Measurements from ENCODE around the gene TTLL11. TPM values are rescaled to one million over a fixed set of nuclear protein-coding genes. Genes with fewer than 3 reads are reported as not detected.
"Not testable (repeated sequence)": the region's sequence is repeated elsewhere in the genome, so short reads cannot be mapped to it uniquely, and the experiment has no call there.

TTLL11 gene
- polyA plus RNA-seq, 3 donors: 4.4 to 6.4 (median 6.1) TPM

DNA sequence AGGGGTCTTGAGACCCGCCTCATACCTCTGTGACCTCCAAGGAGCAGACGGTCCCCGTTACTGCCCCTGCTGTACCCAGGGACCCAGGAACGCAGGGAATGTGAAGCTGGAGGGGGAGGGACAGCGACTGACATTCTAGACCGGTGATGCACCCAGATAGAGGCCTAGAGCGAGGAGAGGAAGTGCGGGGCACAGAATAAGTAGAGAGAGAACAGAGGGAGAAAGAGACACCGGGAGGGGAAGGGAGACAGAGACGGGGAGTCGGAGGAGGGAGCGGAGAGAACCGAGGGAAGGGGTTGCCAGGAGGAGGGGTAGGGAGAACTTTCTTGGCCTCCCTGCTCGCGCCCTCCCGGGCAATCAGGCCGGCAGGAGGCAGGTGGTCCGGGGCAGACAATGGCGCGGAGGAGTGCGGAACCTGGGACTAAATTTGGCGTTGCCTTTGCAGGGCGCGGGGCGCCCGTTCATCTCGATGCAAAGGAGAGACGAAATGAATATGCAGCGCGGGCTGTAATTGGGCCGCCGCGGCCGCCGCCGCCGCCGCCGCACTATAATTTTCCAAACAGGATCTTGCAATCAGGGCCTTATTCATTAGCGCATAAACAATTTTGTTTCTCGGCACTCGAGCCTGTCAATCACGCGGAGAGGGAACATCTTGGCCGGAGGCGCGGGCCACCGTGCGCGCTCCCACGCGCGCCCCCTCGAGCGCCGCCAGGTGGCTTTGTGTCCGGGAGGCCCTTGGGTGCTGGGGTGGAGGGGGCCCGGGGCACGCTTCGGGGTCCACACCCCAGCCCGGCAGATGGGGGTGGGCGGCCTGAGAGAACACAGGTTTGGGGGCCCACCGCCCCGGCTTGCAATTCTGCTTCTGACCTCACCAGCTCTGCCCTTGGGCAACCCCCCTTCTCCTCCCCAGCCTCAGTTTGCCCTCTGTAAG, 33.5 kb upstream of the TTLL11 start:
- H3K27ac ChIP-seq (ENCODE audit: low read depth, low read length): no peak overlapping the region

DNA sequence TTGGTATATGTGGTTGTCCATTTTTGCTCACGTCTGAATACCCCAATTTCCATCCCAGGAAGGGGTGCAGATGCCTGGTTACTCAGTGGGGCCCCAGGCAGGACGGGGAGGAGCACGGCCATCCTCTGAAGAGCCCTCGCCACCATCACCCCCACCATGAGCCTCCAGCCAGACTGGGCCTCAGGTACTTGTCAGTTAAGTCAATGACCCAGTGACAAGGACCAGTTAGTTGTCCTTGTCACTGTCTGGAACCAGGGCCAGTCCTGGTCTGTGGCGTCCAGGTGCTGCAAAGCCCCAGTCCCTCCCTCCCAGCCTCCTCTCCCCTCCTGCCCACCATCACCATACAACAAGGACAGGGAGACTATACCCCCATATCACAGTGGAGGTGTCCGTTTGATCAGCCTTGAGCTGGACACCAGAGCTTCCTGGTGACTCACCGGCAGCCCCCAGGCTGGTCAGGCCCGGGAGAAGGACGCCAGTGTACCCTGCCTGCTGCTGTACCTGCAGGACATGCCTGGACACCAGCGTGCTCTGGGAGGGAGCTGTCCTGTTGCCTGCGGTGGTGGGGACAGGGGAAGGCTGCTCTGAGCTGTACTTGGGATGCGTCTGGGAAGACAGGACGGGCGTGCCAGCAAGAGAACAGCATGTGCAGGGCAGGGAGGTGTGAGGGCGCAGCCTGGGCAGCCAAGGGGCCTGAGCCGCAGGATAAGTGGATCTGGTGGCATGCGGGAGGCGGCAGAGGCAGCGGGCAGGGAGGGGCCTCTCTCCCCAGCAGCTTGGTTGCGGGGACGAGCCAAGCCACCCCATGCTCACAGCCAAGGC, 32.6 kb upstream of the TTLL11 start:
- 38 to 60% (median 48%) methylated on average over 21 of the region's 21 CpGs for WGBS, 3 donors
- no peak overlapping the region for H3K27ac ChIP-seq (ENCODE audit: low read depth, low read length)

More for the DNA sequence above, 33.5 kb upstream of the TTLL11 start:
- WGBS, 3 donors: 17 to 26% (median 20%) methylated on average over 63 to 64 of the region's 64 CpGs

DNA sequence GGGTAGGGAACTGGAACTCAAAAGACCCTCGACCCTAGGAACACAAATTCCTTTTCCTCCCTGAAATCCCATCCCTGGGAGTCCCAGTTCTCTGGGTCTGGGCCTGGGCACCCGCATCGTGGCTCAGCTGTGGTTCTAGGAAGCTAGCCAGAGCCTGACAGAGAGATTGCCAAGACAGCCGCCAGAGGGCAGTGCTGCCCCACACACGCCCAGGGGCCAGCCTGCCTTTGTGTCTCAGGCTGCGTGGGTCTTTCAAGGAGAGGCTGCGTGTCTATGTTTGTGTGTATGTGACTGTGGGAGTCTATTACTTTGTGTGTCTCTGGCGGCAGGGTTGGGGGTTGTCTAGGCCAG, 32.0 kb upstream of the TTLL11 start:
- WGBS, 3 donors: 0 to 2% (median 1%) methylated on average over 8 of the region's 8 CpGs
- H3K27ac ChIP-seq (ENCODE audit: low read depth, low read length): no peak overlapping the region

DNA sequence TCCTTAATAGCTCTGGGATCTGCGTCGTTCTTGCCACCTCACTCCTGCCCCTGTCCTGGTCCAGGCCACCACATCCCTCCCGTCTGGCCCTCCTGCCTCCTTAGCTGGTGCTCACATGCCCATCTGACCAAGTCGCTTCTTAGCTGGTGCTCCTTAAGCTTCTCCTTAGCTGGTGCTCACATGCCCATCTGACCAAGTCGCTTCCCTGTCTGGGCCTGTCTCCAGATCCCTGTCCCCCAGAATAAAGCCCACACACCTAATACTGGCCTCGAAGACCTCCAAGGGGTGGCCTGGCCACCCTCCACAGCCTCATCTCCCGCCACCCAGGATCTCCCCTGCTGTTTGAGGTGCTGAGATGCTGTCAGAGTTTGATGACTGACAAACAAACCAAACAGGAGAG, 31.4 kb upstream of the TTLL11 start:
- no peak overlapping the region for H3K27ac ChIP-seq (ENCODE audit: low read depth, low read length)
- WGBS, 3 donors: 67 to 77% (median 75%) methylated on average over 7 of the region's 7 CpGs

DNA sequence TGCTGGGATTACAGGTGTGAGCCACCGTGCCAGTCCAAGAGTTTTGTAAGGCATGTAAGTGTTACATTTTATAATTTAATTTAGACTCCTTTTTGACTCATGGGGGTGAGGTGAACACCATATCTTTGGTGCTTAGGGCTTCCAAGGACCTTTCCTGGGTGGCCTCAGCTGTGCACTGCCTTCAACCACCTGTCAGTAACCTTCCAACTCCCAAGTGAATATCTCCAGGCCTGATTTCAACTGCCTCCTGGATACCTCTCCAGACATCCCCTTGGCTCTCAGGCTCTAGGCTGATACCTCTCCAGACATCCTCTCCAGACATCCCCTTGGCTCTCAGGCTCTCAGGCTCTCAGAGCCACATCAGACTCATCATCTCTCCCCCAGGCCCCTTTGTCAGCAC, 30.9 kb upstream of the TTLL11 start:
- no peak overlapping the region for H3K27ac ChIP-seq (ENCODE audit: low read depth, low read length)
- 72 to 85% (median 85%) methylated on average over 1 of the region's 1 CpG for WGBS, 3 donors

DNA sequence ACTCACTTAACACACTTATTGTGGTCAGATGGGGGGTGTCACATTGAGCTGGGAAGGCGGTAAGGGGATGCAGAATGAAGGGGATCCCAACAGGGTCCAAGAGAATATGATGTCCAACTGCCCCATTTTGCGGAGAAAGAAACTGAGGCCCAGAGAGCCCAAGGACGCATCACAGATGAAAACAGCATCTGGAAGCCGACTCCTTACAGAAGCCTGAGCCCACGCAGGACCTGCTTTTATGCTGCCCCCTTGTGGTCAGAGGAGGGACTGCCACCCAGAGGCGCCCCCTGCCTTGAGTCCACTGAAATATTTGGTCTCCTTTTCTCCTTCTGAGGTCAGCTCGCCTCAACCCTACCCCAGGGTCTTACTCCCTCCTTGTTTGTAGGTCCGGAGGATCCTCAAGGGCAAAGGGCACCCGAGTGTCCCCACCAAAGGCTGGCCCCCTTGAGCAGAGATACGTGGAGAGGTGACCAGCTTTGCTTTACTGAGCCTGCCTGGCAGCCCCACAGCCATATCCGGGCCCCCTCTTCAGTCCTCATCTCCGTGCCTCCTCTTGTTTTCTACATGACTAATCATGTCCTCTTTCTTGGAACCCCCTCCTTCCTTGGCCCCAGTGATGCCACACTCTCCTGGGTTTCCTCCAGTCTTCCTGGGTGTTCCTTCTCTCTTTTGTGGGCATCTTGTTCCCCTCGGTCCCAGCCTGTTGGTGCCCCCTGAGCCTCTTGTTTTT, 30.0 kb upstream of the TTLL11 start:
- 30 to 31% (median 31%) methylated on average over 13 of the region's 13 CpGs for WGBS, 3 donors
- H3K27ac ChIP-seq (ENCODE audit: low read depth, low read length): no peak overlapping the region

DNA sequence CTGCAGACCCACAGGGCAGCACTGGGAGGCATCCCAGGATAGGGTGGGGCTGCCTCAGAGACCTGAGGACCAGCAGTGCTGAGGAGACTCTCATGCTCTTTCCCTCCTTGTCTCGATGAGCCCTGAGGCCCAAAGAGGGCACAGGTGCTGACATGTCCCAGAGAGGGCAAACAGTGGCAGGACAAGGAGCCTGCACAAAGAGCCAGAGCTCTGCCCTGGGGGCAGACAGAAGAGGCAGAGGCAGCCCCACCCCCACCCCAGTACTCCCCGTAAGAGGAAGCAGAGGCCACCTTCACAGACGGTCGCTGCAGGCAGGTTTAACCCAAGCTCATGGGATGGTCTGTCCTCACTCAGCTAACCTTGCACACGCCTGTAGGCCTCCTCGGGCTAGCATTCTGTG, 29.4 kb upstream of the TTLL11 start:
- WGBS, 3 donors: 47 to 57% (median 49%) methylated on average over 6 of the region's 6 CpGs
- no peak overlapping the region for H3K27ac ChIP-seq (ENCODE audit: low read depth, low read length)

DNA sequence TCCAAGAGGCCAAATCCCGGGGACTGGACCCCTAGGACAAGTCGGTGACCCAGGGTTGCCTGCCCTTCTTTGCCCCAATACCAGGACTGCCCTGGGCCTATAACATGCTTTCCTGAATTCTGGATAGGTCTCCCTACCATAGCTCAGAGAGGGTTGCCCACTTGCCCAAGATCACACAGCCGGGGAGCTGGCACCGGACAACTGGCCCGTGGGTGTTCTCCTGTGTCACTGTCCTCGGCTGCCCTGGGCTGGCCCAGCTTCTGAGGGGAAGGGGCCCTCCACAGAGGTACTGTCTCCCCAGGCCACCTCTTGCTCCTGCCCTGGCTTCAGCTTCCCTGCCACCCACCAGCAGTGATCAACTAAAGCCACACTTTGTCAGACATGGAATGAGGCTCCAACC, 28.8 kb upstream of the TTLL11 start:
- WGBS, 3 donors: 92 to 99% (median 95%) methylated on average over 6 of the region's 6 CpGs
- no peak overlapping the region for H3K27ac ChIP-seq (ENCODE audit: low read depth, low read length)

DNA sequence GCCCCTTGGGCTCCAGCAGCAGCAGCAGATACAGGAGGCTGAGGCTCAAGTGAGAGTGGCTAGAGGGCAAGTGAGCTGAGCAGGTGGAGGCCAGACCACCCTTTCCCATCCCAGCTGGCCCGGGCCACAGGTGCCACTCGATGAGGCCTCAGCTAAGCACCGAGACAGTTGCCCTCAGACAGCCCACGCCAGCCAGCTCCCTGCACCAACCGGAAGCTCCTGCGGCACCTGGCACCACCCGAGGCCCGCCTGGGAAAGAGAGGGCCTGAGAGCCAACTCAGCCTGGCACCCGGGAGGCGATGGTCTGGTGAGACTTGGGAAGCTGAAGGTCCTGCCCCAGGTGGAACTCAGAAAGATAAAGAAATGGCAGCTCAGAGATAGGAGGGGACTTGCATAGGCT, 28.3 kb upstream of the TTLL11 start:
- H3K27ac ChIP-seq (ENCODE audit: low read depth, low read length): no peak overlapping the region
- WGBS, 3 donors: 54 to 93% (median 88%) methylated on average over 10 of the region's 10 CpGs

DNA sequence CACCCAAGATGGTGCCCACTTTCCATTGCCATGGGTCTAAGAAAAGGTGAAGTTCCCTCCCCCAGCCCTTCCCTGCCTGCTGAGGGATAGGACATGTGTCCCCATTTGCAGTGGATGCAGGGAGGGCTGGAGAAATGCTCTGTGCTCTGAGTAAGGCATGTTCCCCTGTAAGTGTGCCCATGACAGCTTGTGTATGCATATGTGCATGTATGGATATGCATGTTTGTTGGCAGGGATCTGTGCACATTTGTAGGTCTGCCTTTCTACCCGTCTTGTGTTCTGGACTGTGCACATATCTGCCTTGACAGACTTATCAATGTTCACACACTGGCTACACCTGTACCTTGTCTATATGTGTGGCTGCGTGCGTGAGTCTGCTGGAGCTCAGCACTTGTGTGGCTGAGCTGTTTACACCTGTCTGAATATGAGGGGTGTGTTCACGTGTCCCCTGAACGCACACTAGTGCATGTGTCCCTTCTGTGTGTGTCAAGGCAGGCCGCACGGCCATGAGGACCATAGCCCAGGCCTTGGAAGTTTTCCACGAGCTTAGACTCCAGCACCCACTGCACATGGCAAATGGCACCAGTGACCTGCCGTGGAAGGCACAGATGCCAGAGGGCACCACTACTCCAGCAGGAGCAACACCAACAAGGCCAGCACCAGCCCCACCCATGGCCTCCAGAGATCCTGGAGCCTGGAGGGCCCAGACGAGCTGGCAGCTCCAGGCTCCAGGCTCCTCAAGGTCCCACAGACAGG, 27.4 kb upstream of the TTLL11 start:
- H3K27ac ChIP-seq (ENCODE audit: low read depth, low read length): no peak overlapping the region
- WGBS, 3 donors: 77 to 86% (median 82%) methylated on average over 10 of the region's 10 CpGs

DNA sequence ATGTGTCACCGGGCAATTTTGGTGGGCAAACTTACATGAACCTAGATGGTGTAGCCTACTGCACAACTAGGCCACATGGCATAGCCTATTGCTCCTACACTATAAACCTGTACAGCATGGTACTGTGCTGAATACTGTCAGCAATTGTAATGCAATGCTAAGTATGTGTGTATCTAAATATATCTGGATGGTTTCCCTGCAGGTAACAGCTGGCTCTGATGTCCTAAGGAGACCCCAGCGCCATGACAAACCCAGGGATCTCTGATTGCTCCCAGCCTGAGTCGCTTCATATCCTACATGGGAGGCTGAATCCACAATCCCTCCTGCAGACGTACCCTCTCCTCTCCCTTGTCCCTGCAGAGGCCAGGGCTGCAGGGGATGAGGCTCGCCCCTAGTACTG, 26.6 kb upstream of the TTLL11 start:
- no peak overlapping the region for H3K27ac ChIP-seq (ENCODE audit: low read depth, low read length)
- WGBS, 3 donors: 91 to 97% (median 96%) methylated on average over 5 of the region's 5 CpGs

DNA sequence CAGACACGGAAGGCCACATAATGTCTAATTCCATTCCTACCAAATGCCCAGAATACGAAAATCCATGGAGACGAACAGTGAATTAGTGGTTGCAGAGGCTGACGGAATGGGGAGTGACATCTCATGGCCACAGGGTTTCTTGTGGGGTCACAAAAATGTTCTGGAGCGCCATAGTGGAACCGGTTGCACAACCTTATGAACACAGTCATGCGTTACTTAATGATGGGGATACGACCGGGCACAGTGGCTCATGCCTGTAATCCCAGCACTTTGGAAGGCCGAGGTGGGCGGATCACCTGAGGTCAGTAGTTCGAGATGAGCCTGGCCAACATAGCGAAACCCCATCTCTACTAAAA, 26.0 kb upstream of the TTLL11 start:
- no peak overlapping the region for H3K27ac ChIP-seq (ENCODE audit: low read depth, low read length)

DNA sequence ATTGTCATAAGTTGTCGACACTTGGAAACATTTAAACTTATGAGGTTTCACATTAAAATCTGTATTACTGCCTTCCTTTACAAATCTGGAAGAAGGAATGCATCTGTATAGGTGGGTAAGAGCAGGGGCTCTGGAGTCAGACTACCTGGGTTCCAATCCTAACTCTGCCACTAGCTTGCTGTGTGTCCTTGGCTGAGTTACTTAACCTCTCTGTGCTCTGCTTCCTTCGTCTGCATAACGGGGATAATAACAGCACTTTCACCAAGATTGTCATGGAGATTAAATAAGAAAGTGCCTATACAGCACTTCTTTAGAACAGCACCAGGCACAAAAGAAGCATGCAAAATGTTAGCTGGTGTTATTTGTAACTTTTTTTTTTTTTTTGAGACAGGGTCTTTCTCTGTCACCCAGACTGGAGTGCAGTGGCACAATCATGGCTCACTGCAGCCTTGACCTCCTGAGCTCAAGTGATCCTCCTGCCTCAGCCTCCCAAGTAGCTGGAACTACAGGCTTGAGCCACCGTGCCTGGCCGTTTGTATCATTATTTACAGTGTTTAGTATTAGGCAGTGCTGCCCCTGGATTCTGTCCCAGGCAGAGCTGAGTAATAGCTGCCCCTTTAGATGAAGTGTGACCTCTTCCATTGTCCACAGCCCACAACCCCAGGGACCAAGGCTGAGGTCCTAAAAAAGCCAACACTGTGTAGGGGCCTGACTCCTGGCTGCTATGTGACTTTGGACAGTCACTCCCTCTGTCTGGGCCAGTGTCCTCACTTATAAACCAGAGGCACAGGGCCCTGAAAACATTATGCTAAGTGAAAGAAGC, 25.4 kb upstream of the TTLL11 start:
- 76 to 78% (median 78%) methylated on average over 5 of the region's 5 CpGs for WGBS, 3 donors
- H3K27ac ChIP-seq (ENCODE audit: low read depth, low read length): no peak overlapping the region

More for the DNA sequence above, 26.0 kb upstream of the TTLL11 start:
- 84 to 88% (median 87%) methylated on average over 13 of the region's 13 CpGs for WGBS, 3 donors

DNA sequence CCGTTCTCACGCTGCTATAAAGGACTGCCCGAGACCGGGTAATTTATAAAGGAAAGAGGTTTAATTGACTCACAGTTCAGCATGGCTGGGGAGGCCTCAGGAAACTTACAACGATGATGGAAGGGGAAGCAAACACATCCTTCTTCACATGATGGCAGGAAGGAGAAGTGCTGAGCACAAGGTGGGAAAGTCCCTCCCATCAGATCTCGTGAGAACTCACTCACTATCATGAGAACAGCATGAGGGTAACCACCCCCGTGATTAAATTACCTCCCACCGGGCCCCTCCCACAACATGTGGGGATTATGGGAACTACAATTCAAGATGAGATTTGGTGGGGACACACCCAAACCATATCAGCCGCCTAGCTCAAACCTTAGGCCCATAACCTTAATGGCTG, 24.1 kb upstream of the TTLL11 start:
- WGBS, 3 donors: 64 to 73% (median 69%) methylated on average over 9 of the region's 9 CpGs
- not testable (repeated sequence) for H3K27ac ChIP-seq (ENCODE audit: low read depth, low read length)

DNA sequence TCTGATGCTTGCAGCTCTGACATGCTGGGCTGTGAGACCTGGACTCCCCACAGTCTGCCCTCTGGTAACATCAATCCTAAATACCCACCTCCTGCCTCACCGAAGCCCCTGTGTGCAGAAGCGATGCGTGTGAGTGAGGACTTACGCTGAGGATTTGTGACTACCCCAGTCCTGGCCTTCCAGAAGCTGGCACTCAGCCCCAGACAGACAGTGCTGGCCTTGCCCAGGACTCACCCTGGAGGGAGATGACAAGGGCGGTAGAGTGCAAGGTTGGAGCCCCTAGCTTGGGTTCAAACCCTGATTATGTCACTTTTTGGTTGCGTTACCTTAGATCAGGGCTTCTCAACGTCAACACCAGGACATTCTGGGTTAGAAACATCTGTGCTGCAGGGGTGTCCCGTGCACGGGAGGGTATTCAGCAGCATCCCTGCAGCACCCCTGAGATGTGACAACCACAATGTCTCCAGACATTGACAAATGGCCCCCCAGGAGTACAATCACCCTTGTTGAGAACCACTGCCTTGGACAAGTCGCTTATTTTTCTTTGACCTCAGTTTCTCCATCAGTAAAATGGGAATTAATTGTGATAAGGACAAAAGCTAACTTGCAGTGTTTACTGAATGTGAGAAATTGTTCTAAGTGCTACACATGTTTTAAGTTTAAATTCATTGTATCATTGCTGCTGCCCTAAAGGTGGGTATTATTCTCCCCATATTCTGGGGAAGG, 23.5 kb upstream of the TTLL11 start:
- no peak overlapping the region for H3K27ac ChIP-seq (ENCODE audit: low read depth, low read length)
- 82 to 92% (median 90%) methylated on average over 10 of the region's 10 CpGs for WGBS, 3 donors

DNA sequence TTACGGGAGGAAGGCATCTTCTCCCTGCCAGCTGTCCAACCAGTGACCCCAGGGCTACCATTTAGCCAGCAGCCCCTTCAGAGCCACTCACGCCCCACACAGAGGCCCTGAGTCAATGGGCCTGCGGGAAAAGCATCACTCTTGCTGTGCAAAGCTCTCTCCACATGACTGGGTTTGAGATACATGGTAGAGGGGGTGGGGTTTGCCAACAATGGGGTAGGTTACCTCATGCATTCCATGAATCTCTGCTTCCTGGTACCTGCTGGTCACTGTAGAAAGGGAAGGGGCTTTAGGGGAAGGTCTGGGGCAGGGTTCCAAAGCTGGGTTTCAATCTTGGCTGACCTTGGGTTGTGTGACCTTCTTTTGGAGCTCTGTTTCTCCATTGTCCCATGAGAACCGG, 22.9 kb upstream of the TTLL11 start:
- H3K27ac ChIP-seq (ENCODE audit: low read depth, low read length): no peak overlapping the region
- 61 to 81% (median 75%) methylated on average over 4 of the region's 4 CpGs for WGBS, 3 donors
